Common myeloid progenitor, CD34-positive (primary cell): ENCODE data around the gene SCN3A.

Source experiments
- CTCF ChIA-PET: fragments of 350-600 bp; sonication (Branson Sonifier 250); formaldehyde crosslinking; loops from one replicate; lab custom pipeline; 2021; ENCODE audit warnings: antibody characterized with exemption; lab: Charles Lee
- POLR2A ChIA-PET: fragments of 350-600 bp; sonication (Branson Sonifier 250); formaldehyde crosslinking; loops from one replicate; lab custom pipeline; 2021; ENCODE audit warnings: antibody characterized with exemption; lab: Charles Lee
- DNase-seq, 3 donors: peaks; one replicate each; pipeline versions ENCODE4 v3.0.0 to v3.0.0-alpha.2; 2013
- H3K27ac ChIP-seq, 2 experiments: 1 replicate in 1 of 2; 2 replicates in 1 of 2; pipeline ENCODE4 v1.7.0; 2013; ENCODE audit warnings: inconsistent platforms in 2 of 2, low read length in 2 of 2, mild to moderate bottlenecking in 2 of 2, low read depth in 1 of 2, moderate library complexity in 1 of 2; ENCODE audit not compliant: severe bottlenecking in 2 of 2, insufficient read depth in 1 of 2, poor library complexity in 1 of 2
- H3K27me3 ChIP-seq, 5 experiments: replicated peaks in 2 of 5; 1 replicate in 3 of 5; 2 replicates in 2 of 5; pipeline versions ENCODE4 v1.6.1 to v1.7.0; 2013; ENCODE audit warnings: low read length in 4 of 5, mild to moderate bottlenecking in 2 of 5, moderate library complexity in 2 of 5, inconsistent platforms in 1 of 5; ENCODE audit not compliant: insufficient read depth in 5 of 5, control insufficient read depth in 4 of 5
- H3K36me3 ChIP-seq, 4 experiments: 1 replicate in 2 of 4; 2 replicates in 2 of 4; pipeline versions ENCODE4 v1.6.1 to v1.7.0; 2013; ENCODE audit warnings: low read length in 3 of 4, control low read depth in 1 of 4, mild to moderate bottlenecking in 1 of 4; ENCODE audit not compliant: control insufficient read depth in 4 of 4, insufficient read depth in 4 of 4
- H3K4me1 ChIP-seq, 4 experiments: 1 replicate in 3 of 4; 2 replicates in 1 of 4; pipeline versions ENCODE4 v1.6.1 to v1.7.1; 2013; ENCODE audit warnings: low read length in 3 of 4, mild to moderate bottlenecking in 3 of 4, control low read depth in 1 of 4, inconsistent platforms in 1 of 4, moderate library complexity in 1 of 4; ENCODE audit not compliant: control insufficient read depth in 4 of 4, insufficient read depth in 4 of 4; ENCODE audit errors: control extremely low read depth in 1 of 4
- H3K4me3 ChIP-seq, 7 experiments: 1 replicate in 4 of 7; 2 replicates in 3 of 7; pipeline versions ENCODE4 v1.5.1 to v1.7.0; 2013; ENCODE audit warnings: mild to moderate bottlenecking in 7 of 7, low read length in 6 of 7, moderate library complexity in 6 of 7, inconsistent platforms in 2 of 7, low read depth in 2 of 7, control low read depth in 1 of 7; ENCODE audit not compliant: insufficient read depth in 4 of 7, control insufficient read depth in 1 of 7; ENCODE audit errors: extremely low read depth in 1 of 7
- H3K9me3 ChIP-seq, 5 experiments: 1 replicate in 4 of 5; 2 replicates in 1 of 5; pipeline versions ENCODE4 v1.6.1 to v1.7.1; 2013; ENCODE audit warnings: low read length in 4 of 5, mild to moderate bottlenecking in 2 of 5, inconsistent platforms in 1 of 5, low read depth in 1 of 5, moderate library complexity in 1 of 5; ENCODE audit not compliant: control insufficient read depth in 4 of 5, insufficient read depth in 2 of 5; ENCODE audit errors: control extremely low read depth in 1 of 5
- WGBS: methylation state at CpG from one replicate; pipeline ENCODE4 v1.1.5; 2013; ENCODE audit not compliant: insufficient coverage; 5-methylcytosine and 5-hydroxymethylcytosine counted together

The SCN3A gene

GRCh38 chr2:165164201-165164600 lies 39.6 kb downstream of the SCN3A start:
- 100% methylated on average over 2 of the region's 4 CpGs for WGBS
- no peak for DNase-seq
- Histone ChIP-seq H3K27ac (no peak overlapping the region), H3K9me3 (no peaks in the 10 kb centered on the region), H3K36me3 (no peaks in the 10 kb centered on the region), H3K27me3 (no peaks in the 10 kb centered on the region), H3K4me1 (no peaks in the 10 kb centered on the region), H3K4me3 (no peak overlapping the region)
- ChIA-PET POLR2A (no interaction called here), CTCF (no interaction called here)

GRCh38 chr2:165163761-165164160 lies 40.1 kb downstream of the SCN3A start:
- ChIA-PET CTCF (interaction anchor here (0.8 kb wide), 1 partner anchor 35 kb away, joined by 3 read pairs; no protein-coding TSS in a partner anchor), POLR2A (no interaction called here)
- Histone ChIP-seq H3K27ac (no peak overlapping the region), H3K27me3 (no peaks in the 10 kb centered on the region), H3K4me1 (no peaks in the 10 kb centered on the region), H3K9me3 (no peaks in the 10 kb centered on the region), H3K36me3 (no peaks in the 10 kb centered on the region), H3K4me3 (no peak overlapping the region)
- 100% methylated on average over 1 of the region's 2 CpGs for WGBS
- no peak for DNase-seq

- ChIA-PET CTCF (no interaction called here), POLR2A (no interaction called here)
- Histone ChIP-seq H3K4me3 (no peak overlapping the region), H3K36me3 (no peaks in the 10 kb centered on the region), H3K27me3 (no peaks in the 10 kb centered on the region), H3K27ac (no peak overlapping the region), H3K4me1 (no peaks in the 10 kb centered on the region), H3K9me3 (no peaks in the 10 kb centered on the region)
- WGBS, result no CpG with 5 or more reads among the region's 3 CpGs
- DNase-seq, result no peak
These were observed 41.4 kb downstream of the SCN3A start for GRCh38 chr2:165162466-165162865.

GRCh38 chr2:165161510-165161909 lies 42.3 kb downstream of the SCN3A start:
- Histone ChIP-seq H3K9me3 (no peaks in the 10 kb centered on the region), H3K4me1 (no peaks in the 10 kb centered on the region), H3K27ac (no peak overlapping the region), H3K27me3 (no peaks in the 10 kb centered on the region), H3K4me3 (no peak overlapping the region), H3K36me3 (no peaks in the 10 kb centered on the region)
- CTCF ChIA-PET, result no interaction called here
- POLR2A ChIA-PET, result no interaction called here
- no peak for DNase-seq
- no CpG with 5 or more reads among the region's 2 CpGs for WGBS

- Histone ChIP-seq H3K9me3 (no peaks in the 10 kb centered on the region), H3K4me1 (no peaks in the 10 kb centered on the region), H3K27ac (no peak overlapping the region), H3K27me3 (no peaks in the 10 kb centered on the region), H3K36me3 (no peaks in the 10 kb centered on the region), H3K4me3 (no peak overlapping the region)
- POLR2A ChIA-PET, result no interaction called here
- no peak for DNase-seq
- CTCF ChIA-PET, result no interaction called here
- WGBS, result 100% methylated on average over 4 of the region's 4 CpGs
These were observed 46.7 kb downstream of the SCN3A start for GRCh38 chr2:165157160-165157559.

- Histone ChIP-seq H3K9me3 (no peaks in the 10 kb centered on the region), H3K36me3 (no peaks in the 10 kb centered on the region), H3K27me3 (no peaks in the 10 kb centered on the region), H3K4me3 (no peak overlapping the region), H3K27ac (no peak overlapping the region), H3K4me1 (no peaks in the 10 kb centered on the region)
- no CpG with 5 or more reads among the region's 2 CpGs for WGBS
- DNase-seq, result no peak
- ChIA-PET POLR2A (no interaction called here), CTCF (interaction anchor here (1.0 kb wide), 2 partner anchors 13 to 49 kb away, joined by 3 read pairs; no protein-coding TSS in a partner anchor)
These were observed 48.7 kb downstream of the SCN3A start for GRCh38 chr2:165155152-165155551.

GRCh38 chr2:165149439-165149838 lies 54.4 kb downstream of the SCN3A start:
- H3K27me3 ChIP-seq, result no peaks in the 10 kb centered on the region
- H3K4me1 ChIP-seq, result peaks cover 5 to 22% (median 10%) of the 10 kb centered on the region in 4 experiments
- H3K9me3 ChIP-seq, result no peaks in the 10 kb centered on the region
- ChIA-PET POLR2A (no interaction called here), CTCF (no interaction called here)
- DNase-seq, result peak in 2 of 3 donors; percentile 68 to 83
- H3K4me3 ChIP-seq, result no peak overlapping the region
- H3K27ac ChIP-seq, result no peak overlapping the region
- no peaks in the 10 kb centered on the region for H3K36me3 ChIP-seq
- no CpG with 5 or more reads among the region's 5 CpGs for WGBS
